ENCODE measurements around the gene CMBL.

DNA sequence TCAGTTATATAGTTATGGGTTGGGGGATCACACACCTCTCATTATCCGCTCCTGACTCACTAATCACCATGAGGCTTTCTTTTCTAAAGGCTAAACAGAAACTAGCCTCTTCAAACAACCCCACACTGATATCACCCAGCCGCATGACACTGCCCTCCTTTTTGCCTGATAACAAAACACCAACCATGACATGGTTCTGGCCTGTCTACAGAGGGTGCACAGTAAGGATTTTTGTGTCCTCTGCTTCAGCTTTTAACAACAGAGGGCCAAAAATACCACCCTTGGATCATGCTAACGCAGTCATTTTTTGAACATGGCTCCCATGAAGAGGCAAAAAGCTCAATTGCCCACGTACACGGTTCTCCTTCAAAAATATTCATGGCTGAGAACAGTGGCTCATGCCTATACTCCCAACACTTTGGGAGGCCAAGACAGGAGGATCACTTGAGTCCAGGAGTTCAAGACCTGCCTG is 4.0 kb downstream of the CMBL start:
- TF ChIP-seq CTCF (IDR thresholded peaks at IDR 0.05), result no peak
- TF ChIP-seq EZH2 (IDR thresholded peaks at IDR 0.05), result no peak
- no peak for TF ChIP-seq EZH2phosphoT487 (IDR thresholded peaks at IDR 0.05)

Data from neural progenitor cell (in vitro differentiated cells).